Activated T-helper 17 cell treated with anti-CD3 and anti-CD28 coated beads, Interleukin-2, amount 50 U/mL, for 72 hours (primary cell): ENCODE data around the gene ARL16. TPM values are rescaled to one million over a fixed set of nuclear protein-coding genes. Genes with fewer than 3 reads are reported as not detected.
A peak's percentile ranks its signal among the peaks of the same experiment; 100 is the strongest.

Experiments used
- ATAC-seq: fragments of 150-1000 bp; cut with Tn5 transposase; replicated peaks from 2 replicates; pipeline ENCODE4 v1.10.0; 2021; ENCODE audit warnings: mild to moderate bottlenecking, moderate library complexity
- H3K27ac Mint-ChIP-seq: one replicate; pipeline ENCODE4 v1.8.0; 2022; ENCODE audit warnings: mixed read lengths
- H3K27me3 Mint-ChIP-seq: one replicate; pipeline ENCODE4 v1.8.0; 2022; ENCODE audit warnings: mixed read lengths
- H3K36me3 Mint-ChIP-seq: one replicate; pipeline ENCODE4 v1.8.0; 2022; ENCODE audit warnings: low read depth, mild to moderate bottlenecking, mixed read lengths
- H3K4me1 Mint-ChIP-seq: one replicate; pipeline ENCODE4 v1.8.0; 2022; ENCODE audit warnings: mixed read lengths
- H3K4me3 Mint-ChIP-seq: one replicate; pipeline ENCODE4 v1.8.0; 2022; ENCODE audit warnings: mild to moderate bottlenecking, mixed read lengths
- H3K9me3 Mint-ChIP-seq: one replicate; pipeline ENCODE4 v1.8.0; 2022; ENCODE audit warnings: mixed read lengths
- total RNA-seq, 2 donors: library from RNA; stranded (reverse); gene quantifications; one replicate each; pipeline ENCODE4 v1.2.3, GENCODE V29; 2022

The ARL16 gene
- total RNA-seq, 2 donors from 2014 or later: 12.6 to 20.9 TPM

DNA sequence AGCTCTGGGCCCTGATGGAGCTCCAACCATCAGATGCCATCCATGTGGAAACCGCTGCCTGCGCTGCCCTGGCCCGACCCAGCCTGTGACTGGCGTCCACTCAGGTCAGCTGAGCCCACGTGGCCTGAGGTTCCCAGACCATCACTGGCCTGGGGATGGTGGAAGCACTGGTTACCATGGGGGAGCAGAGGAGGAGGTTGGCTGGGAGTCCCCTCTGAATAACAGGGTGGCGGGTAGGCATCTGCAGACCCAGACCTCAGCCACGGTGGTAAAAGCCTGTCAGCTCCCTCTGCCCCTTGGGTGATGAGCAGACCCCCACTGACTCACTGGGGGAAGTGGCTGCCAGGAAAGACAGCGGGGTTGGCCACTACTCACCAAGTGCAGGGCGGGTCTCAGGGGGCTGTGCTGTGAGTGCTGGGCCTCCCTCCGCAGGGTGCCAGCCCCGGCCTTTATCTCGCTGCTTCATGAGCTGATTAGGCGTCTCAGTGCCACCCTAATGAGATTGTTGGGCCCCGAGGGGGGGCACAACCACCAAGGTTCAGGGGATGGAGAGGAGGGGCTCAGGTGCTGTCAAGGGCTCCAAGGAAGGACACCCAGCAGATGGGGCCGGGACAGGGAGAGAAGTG, 27.4 kb downstream of the ARL16 start, which contains the start of gene PDE6G:
TSS of gene PDE6G (minus strand) at position 425 of the 626 bp plus-strand sequence. CDS start 3,237 bp downstream, outside the sequence.
- no peaks in the 10 kb centered on the region for H3K9me3 Mint-ChIP-seq
- H3K4me3 Mint-ChIP-seq: no peak within 1 kb of the TSS
- H3K4me1 Mint-ChIP-seq: peaks cover 5% of the 10 kb centered on the region
- peak within 1 kb of the TSS; percentile 17 for H3K27ac Mint-ChIP-seq
- ATAC-seq: no peak
- peaks cover 4% of the 10 kb centered on the region for H3K27me3 Mint-ChIP-seq
- no peaks in the 10 kb centered on the region for H3K36me3 Mint-ChIP-seq

DNA sequence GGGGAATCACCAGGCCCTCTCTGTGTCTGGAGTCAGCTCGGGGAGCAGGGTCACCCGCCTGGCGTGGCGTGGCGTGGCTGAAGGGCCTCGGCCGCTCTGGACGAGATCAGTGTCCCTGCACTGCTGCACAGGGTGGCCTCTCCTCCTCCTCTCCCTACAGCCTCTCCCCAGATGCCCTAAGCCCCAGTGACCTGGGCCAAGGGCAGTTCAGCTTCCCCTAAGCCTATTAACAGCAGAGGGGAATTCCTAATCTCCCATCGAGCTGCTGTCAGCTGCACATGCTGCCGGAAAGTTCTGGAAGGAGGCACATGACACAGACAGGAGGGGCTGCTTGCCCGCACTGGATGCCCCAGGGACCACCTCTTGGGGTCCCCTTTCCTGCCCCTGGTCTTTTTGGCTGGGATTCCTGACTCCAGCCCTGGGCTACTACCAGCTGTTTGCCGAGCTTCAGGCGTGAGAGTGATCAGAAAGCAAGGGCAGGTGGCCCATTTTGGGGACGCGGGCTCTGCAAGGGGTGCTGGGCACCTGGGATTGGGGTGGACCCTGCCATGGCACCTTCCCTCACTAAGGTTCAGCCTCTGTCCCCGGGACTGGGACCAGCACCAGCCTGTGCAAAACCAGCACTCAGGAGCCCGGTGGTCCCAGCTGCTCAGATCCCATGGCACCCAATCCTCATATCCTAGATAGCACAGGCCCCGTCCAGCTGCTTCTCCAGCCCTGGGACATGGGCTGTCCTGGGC, 28.0 kb downstream of the ARL16 start:
- Mint-ChIP-seq H3K36me3 (no peaks in the 10 kb centered on the region), H3K27me3 (peaks cover 4% of the 10 kb centered on the region), H3K9me3 (no peaks in the 10 kb centered on the region), H3K4me3 (no peak overlapping the region), H3K4me1 (peaks cover 5% of the 10 kb centered on the region), H3K27ac (no peak overlapping the region)
- no peak for ATAC-seq

DNA sequence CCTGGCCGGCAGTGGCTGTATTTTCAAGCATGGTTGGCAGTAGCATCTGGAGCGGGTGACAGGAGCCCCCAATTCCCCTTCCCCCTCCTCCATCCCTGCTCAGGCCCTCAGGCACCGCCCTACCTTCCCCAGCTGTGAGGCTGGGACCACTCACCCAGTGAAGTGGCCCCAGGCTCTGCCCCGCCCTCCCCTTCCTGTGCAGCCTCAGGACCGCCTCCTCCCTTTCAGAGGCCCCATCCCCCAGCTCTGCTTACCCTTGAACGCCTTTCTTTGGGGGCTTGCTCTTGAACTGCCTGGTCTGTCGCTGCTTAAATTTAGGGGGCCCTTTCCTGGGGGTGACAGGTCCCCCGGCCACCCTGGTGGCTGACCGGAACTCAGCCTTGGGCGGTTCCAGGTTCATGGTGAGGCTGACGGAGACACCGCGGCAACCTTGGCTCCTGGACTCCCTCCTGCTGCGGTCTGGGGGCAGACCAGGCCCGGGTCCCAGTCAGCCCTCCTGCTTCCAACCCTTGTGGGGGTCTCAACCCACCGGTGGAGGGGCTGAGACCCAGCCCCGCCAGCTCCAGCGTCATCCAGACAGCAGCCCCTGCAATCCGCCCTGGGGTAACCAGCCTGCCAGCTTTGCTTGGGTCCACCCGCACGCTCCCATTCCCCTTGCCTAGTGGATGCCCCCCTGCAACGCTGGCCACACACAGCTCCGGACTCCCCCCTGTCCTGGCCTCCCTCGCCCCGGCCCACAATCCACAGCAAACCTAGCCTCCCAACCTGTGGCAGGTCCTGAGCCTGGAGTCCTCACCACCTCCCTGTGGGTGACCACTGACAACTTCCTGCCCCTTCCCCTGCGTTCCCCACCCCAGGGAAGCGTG, 30.5 kb downstream of the ARL16 start:
- Mint-ChIP-seq H3K27ac (peak overlapping the region; percentile 73), H3K4me3 (peak overlapping the region; percentile 37)
- peak; percentile 38 for ATAC-seq

DNA sequence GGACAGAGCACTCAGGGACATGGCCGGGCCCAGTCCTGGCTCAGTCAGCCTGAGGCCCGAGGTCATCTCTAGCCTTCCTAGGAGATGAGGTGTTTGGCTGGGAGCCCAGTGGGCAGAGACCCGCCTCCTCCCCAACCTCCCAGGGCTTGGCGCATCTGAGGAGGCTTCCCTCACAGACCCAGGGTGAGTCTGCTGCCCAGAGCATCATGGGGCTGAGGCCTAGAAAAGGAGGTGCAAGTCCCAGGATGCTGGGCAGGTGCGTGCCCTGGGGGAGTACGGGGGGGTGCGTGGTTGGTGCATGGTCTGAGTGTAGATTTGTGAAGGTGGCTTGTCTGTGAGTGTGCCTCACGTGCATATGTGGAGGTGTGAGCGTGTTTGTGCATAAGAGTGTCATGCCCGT, 31.9 kb downstream of the ARL16 start:
- peaks cover 8% of the 10 kb centered on the region for H3K27me3 Mint-ChIP-seq
- no peak overlapping the region for H3K27ac Mint-ChIP-seq
- H3K36me3 Mint-ChIP-seq: no peaks in the 10 kb centered on the region
- no peaks in the 10 kb centered on the region for H3K9me3 Mint-ChIP-seq
- ATAC-seq: no peak
- H3K4me1 Mint-ChIP-seq: peaks cover 5% of the 10 kb centered on the region
- no peak overlapping the region for H3K4me3 Mint-ChIP-seq

More for the DNA sequence above, 30.5 kb downstream of the ARL16 start:
- no peaks in the 10 kb centered on the region for H3K9me3 Mint-ChIP-seq
- H3K4me1 Mint-ChIP-seq: peaks cover 5% of the 10 kb centered on the region
- H3K27me3 Mint-ChIP-seq: peaks cover 4% of the 10 kb centered on the region
- H3K36me3 Mint-ChIP-seq: no peaks in the 10 kb centered on the region

DNA sequence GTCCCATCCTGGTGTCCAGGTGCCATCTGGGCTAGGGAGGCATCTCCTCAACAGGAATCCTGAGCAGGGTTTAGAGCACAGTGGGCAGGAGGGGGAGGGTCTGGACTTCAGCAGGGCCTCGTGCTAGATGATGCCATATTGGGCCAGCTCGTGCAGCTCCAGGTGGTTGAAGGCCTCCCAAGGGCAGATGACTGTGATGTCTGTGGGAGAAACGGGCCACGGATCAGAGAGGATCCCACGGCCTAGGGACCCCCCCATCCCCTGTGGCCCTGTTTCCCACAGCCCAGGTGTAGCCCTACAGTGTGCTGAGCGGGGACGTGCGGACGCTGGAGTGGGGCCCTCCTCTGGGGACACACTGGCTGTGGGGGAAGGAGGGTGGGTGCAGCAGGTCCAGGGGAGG, 32.6 kb downstream of the ARL16 start:
- ATAC-seq: no peak
- H3K4me1 Mint-ChIP-seq: peaks cover 5% of the 10 kb centered on the region
- no peak overlapping the region for H3K4me3 Mint-ChIP-seq
- no peaks in the 10 kb centered on the region for H3K36me3 Mint-ChIP-seq
- H3K27me3 Mint-ChIP-seq: peaks cover 8% of the 10 kb centered on the region
- no peaks in the 10 kb centered on the region for H3K9me3 Mint-ChIP-seq
- no peak overlapping the region for H3K27ac Mint-ChIP-seq

DNA sequence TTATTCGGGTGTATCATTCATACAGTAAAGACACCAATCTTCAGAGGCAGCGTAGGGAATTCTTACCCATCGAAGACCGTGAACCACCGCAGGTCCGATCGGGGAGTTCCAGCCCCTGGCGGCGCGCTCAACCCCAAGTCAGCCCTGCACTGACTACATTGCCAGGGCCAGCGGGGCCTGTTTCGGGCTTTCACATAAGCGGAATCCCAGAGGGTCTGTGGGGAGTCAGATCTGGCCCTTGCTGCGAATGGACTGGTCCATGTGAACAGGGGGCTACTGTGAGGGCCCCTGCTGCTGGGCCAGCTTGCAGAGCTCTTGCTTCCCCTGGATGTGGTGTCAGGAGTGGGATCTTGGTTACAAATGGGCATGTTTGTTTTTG, 34.9 kb downstream of the ARL16 start:
- H3K4me1 Mint-ChIP-seq: peaks cover 5% of the 10 kb centered on the region

DNA sequence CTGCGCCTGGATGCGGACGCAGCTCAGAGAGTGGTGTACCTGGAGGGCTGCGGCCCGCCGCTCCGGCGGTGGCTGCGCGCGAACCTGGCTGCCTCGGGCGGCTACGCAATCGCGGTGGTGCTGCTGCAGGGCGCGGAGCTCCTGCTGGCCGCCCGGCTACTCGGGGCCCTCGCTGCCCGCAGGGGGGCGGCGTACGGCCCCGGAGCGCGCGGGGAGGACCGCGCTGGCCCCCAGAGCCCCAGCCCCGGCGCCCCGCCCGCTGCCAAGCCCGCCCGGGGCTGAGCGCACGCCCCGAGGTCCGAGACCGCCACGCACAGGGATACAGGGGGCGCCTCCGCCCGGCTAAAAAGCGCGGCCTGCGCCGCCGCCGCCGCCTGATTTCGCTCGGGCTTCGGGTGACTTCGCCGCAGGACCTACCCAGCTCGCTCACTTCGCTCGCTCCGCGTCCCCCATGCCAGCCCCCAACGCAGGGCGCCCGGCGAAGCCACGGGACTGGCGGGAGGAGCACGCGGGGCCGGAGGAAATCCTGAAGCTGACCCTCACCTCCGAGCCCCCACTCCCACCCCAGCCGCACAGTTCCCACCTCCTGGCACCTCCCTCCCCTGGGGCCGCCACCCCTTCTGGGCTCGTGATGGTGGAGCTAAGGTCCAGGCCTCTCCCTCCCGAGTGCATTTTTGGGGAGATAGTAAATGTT, 35.4 kb downstream of the ARL16 start:
- Mint-ChIP-seq H3K4me3 (no peak overlapping the region), H3K9me3 (no peaks in the 10 kb centered on the region), H3K4me1 (peaks cover 5% of the 10 kb centered on the region), H3K27ac (no peak overlapping the region), H3K36me3 (no peaks in the 10 kb centered on the region), H3K27me3 (peaks cover 8% of the 10 kb centered on the region)
- ATAC-seq: no peak

More for the DNA sequence above, 34.9 kb downstream of the ARL16 start:
- no peak overlapping the region for H3K4me3 Mint-ChIP-seq
- no peaks in the 10 kb centered on the region for H3K9me3 Mint-ChIP-seq
- no peak overlapping the region for H3K27ac Mint-ChIP-seq
- H3K27me3 Mint-ChIP-seq: peaks cover 8% of the 10 kb centered on the region
- no peak for ATAC-seq
- H3K36me3 Mint-ChIP-seq: no peaks in the 10 kb centered on the region

DNA sequence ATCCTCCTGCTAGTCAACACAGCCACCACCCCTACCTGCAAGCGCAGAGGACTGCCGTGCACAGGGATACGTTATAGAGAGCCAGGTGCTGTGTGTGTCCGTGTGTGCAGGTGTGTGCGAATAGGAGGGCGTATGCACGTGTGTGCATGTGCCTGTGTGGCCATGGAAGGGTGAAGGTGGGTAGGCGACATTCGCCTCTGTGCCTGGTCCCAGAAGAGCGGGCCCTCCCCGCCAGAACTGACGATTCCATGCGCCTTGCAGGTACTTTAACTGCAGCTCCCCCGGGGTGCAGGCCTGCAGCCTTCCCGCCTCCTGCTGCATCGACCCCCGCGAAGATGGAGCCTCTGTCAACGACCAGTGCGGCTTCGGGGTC, 36.0 kb downstream of the ARL16 start:
- Mint-ChIP-seq H3K36me3 (no peaks in the 10 kb centered on the region), H3K4me3 (no peak overlapping the region), H3K27ac (no peak overlapping the region), H3K27me3 (peaks cover 8% of the 10 kb centered on the region), H3K4me1 (peaks cover 5% of the 10 kb centered on the region), H3K9me3 (no peaks in the 10 kb centered on the region)
- ATAC-seq: no peak

DNA sequence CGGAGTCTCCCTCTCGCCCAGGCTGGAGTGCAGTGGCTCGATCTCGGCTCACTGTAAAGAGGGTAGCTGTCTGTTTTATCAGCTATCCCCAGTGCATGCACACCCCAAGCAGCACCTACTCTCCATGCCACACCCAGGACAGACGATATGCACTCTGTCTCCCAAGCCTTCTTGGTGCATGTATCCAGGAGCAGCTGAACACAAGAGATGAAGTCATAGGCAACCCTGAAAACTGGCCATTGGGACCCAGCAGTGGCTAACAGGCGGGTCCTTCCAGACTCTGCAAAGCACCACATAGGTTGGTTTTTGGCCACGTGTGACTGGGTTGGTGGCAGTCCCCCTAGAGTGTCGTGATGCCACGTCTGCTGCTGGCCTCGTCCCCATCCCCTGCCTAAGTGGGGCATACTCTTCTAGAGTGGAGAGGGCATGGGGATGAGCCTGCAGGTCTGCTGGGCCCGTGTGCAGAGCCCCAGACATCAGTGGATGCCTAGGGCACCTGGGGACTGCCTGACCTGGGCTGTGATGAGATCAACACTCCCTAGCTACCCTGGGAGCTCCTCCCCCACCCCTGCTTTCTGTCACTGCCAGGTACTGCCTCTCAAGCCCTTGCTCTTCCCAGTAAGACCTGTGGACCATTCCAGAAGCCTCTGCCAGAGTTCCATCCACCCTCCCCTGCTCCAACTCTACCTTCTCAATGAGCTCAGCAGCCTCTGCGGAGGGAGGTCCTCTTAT, 36.6 kb downstream of the ARL16 start:
- Mint-ChIP-seq H3K27me3 (peaks cover 8% of the 10 kb centered on the region), H3K9me3 (no peaks in the 10 kb centered on the region), H3K27ac (no peak overlapping the region), H3K4me1 (peaks cover 5% of the 10 kb centered on the region), H3K4me3 (no peak overlapping the region), H3K36me3 (no peaks in the 10 kb centered on the region)
- ATAC-seq: no peak

DNA sequence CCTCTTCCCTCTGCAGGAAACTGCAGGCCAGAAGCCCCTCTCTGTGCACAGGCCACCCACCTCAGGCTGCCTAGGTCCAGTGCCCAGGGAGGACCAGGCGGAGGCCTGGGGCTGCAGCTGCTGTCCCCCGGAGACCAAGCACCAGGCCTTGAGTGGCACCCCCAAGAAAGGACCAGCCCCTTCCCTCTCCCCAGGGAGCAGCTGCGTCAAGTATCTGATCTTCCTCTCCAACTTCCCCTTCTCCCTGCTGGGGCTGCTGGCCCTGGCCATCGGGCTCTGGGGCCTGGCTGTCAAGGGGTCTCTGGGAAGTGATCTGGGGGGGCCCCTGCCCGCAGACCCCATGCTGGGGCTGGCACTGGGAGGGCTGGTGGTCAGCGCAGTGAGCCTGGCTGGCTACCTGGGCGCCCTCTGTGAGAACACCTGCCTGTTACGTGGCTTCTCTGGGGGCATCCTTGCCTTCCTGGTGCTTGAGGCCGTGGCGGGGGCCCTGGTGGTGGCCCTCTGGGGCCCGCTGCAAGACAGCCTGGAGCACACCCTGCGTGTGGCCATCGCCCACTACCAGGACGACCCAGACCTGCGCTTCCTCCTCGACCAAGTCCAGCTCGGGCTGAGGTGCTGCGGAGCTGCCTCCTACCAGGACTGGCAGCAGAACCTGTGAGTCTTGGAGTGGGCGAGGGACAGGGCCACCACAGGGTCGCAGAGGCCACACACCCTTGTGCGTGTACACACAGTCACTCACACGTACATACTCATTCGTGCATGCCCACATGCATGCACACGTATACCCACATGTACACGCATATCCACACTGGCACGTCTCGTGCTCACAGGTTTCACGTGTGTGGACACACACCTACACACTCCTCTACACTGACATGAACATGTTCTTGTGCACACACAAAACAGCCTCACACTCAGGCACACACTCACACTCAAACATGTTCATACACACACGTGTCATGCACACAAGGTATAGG, 38.3 kb downstream of the ARL16 start:
- peaks cover 4% of the 10 kb centered on the region for H3K27me3 Mint-ChIP-seq
- no peak overlapping the region for H3K27ac Mint-ChIP-seq
- H3K4me1 Mint-ChIP-seq: no peaks in the 10 kb centered on the region
- no peak overlapping the region for H3K4me3 Mint-ChIP-seq
- no peaks in the 10 kb centered on the region for H3K36me3 Mint-ChIP-seq
- ATAC-seq: no peak
- H3K9me3 Mint-ChIP-seq: no peaks in the 10 kb centered on the region

DNA sequence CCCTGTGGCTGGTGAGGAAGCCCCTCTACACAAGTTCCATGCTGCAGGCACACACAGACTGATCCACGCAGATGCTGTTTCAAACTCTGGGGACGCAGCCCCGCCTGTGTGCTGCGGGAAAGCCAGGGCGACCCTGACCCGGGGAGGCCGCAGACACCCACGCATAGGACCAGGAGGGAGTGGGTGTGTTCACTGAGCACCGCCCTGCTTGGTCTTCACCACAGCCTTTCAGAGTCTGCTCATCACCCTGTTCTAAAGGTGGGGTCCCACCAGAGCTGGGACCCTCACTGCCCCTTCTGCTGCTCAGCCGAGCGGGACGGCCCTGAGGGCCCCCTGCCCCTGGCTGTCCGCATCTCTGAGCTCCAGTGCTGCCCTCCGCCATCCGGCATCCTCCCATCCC, 39.1 kb downstream of the ARL16 start:
- no peaks in the 10 kb centered on the region for H3K9me3 Mint-ChIP-seq
- no peaks in the 10 kb centered on the region for H3K4me1 Mint-ChIP-seq
- ATAC-seq: no peak
- peaks cover 4% of the 10 kb centered on the region for H3K27me3 Mint-ChIP-seq
- H3K4me3 Mint-ChIP-seq: no peak overlapping the region
- no peak overlapping the region for H3K27ac Mint-ChIP-seq
- no peaks in the 10 kb centered on the region for H3K36me3 Mint-ChIP-seq

DNA sequence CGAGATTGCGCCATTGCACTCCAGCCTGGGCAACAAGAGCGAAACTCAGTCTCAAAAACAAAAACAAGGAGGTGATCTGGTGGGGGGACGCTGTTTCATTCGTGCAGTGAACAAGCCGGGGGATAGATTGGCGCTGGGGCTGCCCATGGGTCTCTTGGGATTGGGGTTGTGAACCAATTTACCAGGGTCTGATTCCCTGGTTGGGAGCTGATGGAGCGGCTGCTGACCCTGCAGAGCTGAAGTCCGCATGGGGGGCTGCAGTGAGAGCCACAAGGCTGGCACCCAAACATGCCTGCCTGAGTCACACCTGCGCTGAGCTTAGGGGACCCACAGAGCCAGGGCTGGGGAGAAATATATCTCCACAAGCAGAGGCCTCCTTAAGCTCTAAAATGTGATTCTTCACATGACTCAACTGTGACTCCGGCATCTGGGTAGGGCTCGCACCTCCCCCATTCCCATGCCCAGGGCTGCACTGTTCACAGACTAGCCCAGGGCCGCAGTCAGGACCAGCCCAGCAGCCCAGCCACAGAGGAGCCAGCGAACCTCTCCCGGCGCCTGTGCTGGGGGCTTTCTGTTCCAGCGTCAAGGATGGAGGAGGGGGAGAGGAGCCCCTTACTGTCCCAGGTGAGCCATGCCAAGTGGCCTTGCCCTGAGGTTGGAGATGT, 41.6 kb downstream of the ARL16 start:
- no peak for ATAC-seq
- no peaks in the 10 kb centered on the region for H3K9me3 Mint-ChIP-seq
- no peaks in the 10 kb centered on the region for H3K27me3 Mint-ChIP-seq
- H3K4me3 Mint-ChIP-seq: no peak overlapping the region
- no peaks in the 10 kb centered on the region for H3K4me1 Mint-ChIP-seq
- H3K36me3 Mint-ChIP-seq: no peaks in the 10 kb centered on the region
- peak overlapping the region; percentile 33 for H3K27ac Mint-ChIP-seq
